Measurements from ENCODE around the gene DNAH5. TPM values are rescaled to one million over a fixed set of nuclear protein-coding genes. Genes with fewer than 3 reads are reported as not detected.
"Not testable (repeated sequence)": the region's sequence is repeated elsewhere in the genome, so short reads cannot be mapped to it uniquely, and the experiment has no call there.

Gene DNAH5
- total and polyA plus RNA-seq, 7 experiments from 2014 or later = not detected

GRCh38 chr5:13816126-13816525 is 128.4 kb downstream of the DNAH5 start:
- ChIA-PET CTCF (no interaction called here), POLR2A (no interaction called here)
- Histone ChIP-seq H3K4me3 (ENCODE audit: low read length) (no peak overlapping the region), H3K36me3 (ENCODE audit: control insufficient read depth in 2 of 3, insufficient read depth in 3 of 3, low read length in 3 of 3) (no peaks in the 10 kb centered on the region), H3K27ac (ENCODE audit: low read depth, low read length) (no peak overlapping the region), H3K9me3 (ENCODE audit: control insufficient read depth in 2 of 3, low read length in 3 of 3) (no peaks in the 10 kb centered on the region), H3K4me1 (ENCODE audit: control insufficient read depth in 2 of 2, insufficient read depth in 2 of 2, low read length in 2 of 2) (no peaks in the 10 kb centered on the region), H3K27me3 (ENCODE audit: control insufficient read depth in 2 of 2, insufficient read depth in 2 of 2, low read length in 2 of 2) (no peaks in the 10 kb centered on the region)
- Mint-ChIP-seq H3K4me1 (no peaks in the 10 kb centered on the region), H3K4me3 (no peak overlapping the region), H3K27me3 (no peaks in the 10 kb centered on the region), H3K27ac (no peak overlapping the region), H3K9me3 (peaks cover 0 to 7% (median 2%) of the 10 kb centered on the region in 11 donors), H3K36me3 (no peaks in the 10 kb centered on the region)
- intact Hi-C loops (cut with micrococcal nuclease) = no loop called here
- DNase-seq (no peak), ATAC-seq (no peak)

- intact Hi-C loops (cut with micrococcal nuclease) = no loop called here
- H3K27me3 Mint-ChIP-seq = no peaks in the 10 kb centered on the region
- Histone ChIP-seq H3K9me3 (ENCODE audit: control insufficient read depth in 2 of 3, low read length in 3 of 3) (no peaks in the 10 kb centered on the region), H3K4me3 (ENCODE audit: low read length) (no peak overlapping the region), H3K27me3 (ENCODE audit: control insufficient read depth in 2 of 2, insufficient read depth in 2 of 2, low read length in 2 of 2) (no peaks in the 10 kb centered on the region), H3K27ac (ENCODE audit: low read depth, low read length) (no peak overlapping the region), H3K4me1 (ENCODE audit: control insufficient read depth in 2 of 2, insufficient read depth in 2 of 2, low read length in 2 of 2) (no peaks in the 10 kb centered on the region), H3K36me3 (ENCODE audit: control insufficient read depth in 2 of 3, insufficient read depth in 3 of 3, low read length in 3 of 3) (no peaks in the 10 kb centered on the region)
- H3K27ac Mint-ChIP-seq = no peak overlapping the region
- no peaks in the 10 kb centered on the region for H3K36me3 Mint-ChIP-seq
- ATAC-seq (no peak), DNase-seq (no peak)
- H3K4me1 Mint-ChIP-seq = no peaks in the 10 kb centered on the region
- POLR2A ChIA-PET = no interaction called here
- no peak overlapping the region for H3K4me3 Mint-ChIP-seq
- CTCF ChIA-PET = no interaction called here
- H3K9me3 Mint-ChIP-seq = peaks cover 0 to 10% (median 3%) of the 10 kb centered on the region in 11 donors
Observed at GRCh38 chr5:13814301-13814700, 130.2 kb downstream of the DNAH5 start.

GRCh38 chr5:13809921-13810320 is 134.6 kb downstream of the DNAH5 start:
- no peaks in the 10 kb centered on the region for H3K27me3 ChIP-seq (ENCODE audit: control insufficient read depth in 2 of 2, insufficient read depth in 2 of 2, low read length in 2 of 2)
- POLR2A ChIA-PET = no interaction called here
- CTCF ChIA-PET = no interaction called here
- H3K9me3 ChIP-seq (ENCODE audit: control insufficient read depth in 2 of 3, low read length in 3 of 3) = no peaks in the 10 kb centered on the region
- no peak overlapping the region for H3K4me3 Mint-ChIP-seq
- intact Hi-C loops (cut with micrococcal nuclease) = no loop called here
- no peaks in the 10 kb centered on the region for H3K36me3 ChIP-seq (ENCODE audit: control insufficient read depth in 2 of 3, insufficient read depth in 3 of 3, low read length in 3 of 3)
- no peak overlapping the region for H3K27ac ChIP-seq (ENCODE audit: low read depth, low read length)
- no peak overlapping the region for H3K4me3 ChIP-seq (ENCODE audit: low read length)
- H3K4me1 Mint-ChIP-seq = no peaks in the 10 kb centered on the region
- H3K36me3 Mint-ChIP-seq = no peaks in the 10 kb centered on the region
- H3K9me3 Mint-ChIP-seq = peaks cover 0 to 15% (median 5%) of the 10 kb centered on the region in 11 donors
- no peak overlapping the region for H3K27ac Mint-ChIP-seq
- H3K27me3 Mint-ChIP-seq = no peaks in the 10 kb centered on the region
- DNase-seq (no peak), ATAC-seq (no peak)
- no peaks in the 10 kb centered on the region for H3K4me1 ChIP-seq (ENCODE audit: control insufficient read depth in 2 of 2, insufficient read depth in 2 of 2, low read length in 2 of 2)

GRCh38 chr5:13804336-13804735 is 140.2 kb downstream of the DNAH5 start:
- Histone ChIP-seq H3K27ac (ENCODE audit: low read depth, low read length) (no peak overlapping the region), H3K4me3 (ENCODE audit: low read length) (no peak overlapping the region), H3K27me3 (ENCODE audit: control insufficient read depth in 2 of 2, insufficient read depth in 2 of 2, low read length in 2 of 2) (no peaks in the 10 kb centered on the region), H3K9me3 (ENCODE audit: control insufficient read depth in 2 of 3, low read length in 3 of 3) (no peaks in the 10 kb centered on the region), H3K4me1 (ENCODE audit: control insufficient read depth in 2 of 2, insufficient read depth in 2 of 2, low read length in 2 of 2) (no peaks in the 10 kb centered on the region), H3K36me3 (ENCODE audit: control insufficient read depth in 2 of 3, insufficient read depth in 3 of 3, low read length in 3 of 3) (no peaks in the 10 kb centered on the region)
- Mint-ChIP-seq H3K27me3 (peaks cover 0 to 5% (median 0%) of the 10 kb centered on the region in 5 donors), H3K27ac (no peak overlapping the region), H3K4me3 (no peak overlapping the region), H3K9me3 (peaks cover 0 to 21% (median 8%) of the 10 kb centered on the region in 11 donors), H3K36me3 (no peaks in the 10 kb centered on the region), H3K4me1 (no peaks in the 10 kb centered on the region)
- POLR2A ChIA-PET = no interaction called here
- ATAC-seq (no peak), DNase-seq (no peak)
- CTCF ChIA-PET = no interaction called here
- intact Hi-C loops (cut with micrococcal nuclease) = no loop called here

GRCh38 chr5:13798569-13798968 is 145.9 kb downstream of the DNAH5 start:
- H3K27me3 Mint-ChIP-seq; H3K27ac Mint-ChIP-seq; H3K4me3 Mint-ChIP-seq; H3K36me3 Mint-ChIP-seq; H3K9me3 ChIP-seq (ENCODE audit: control insufficient read depth in 2 of 3, low read length in 3 of 3); ATAC-seq; H3K27me3 ChIP-seq (ENCODE audit: control insufficient read depth in 2 of 2, insufficient read depth in 2 of 2, low read length in 2 of 2); CTCF ChIA-PET; H3K4me1 Mint-ChIP-seq; intact Hi-C loops (cut with micrococcal nuclease); H3K27ac ChIP-seq (ENCODE audit: low read depth, low read length); DNase-seq; H3K36me3 ChIP-seq (ENCODE audit: control insufficient read depth in 2 of 3, insufficient read depth in 3 of 3, low read length in 3 of 3); H3K4me3 ChIP-seq (ENCODE audit: low read length); POLR2A ChIA-PET; H3K4me1 ChIP-seq (ENCODE audit: control insufficient read depth in 2 of 2, insufficient read depth in 2 of 2, low read length in 2 of 2): not testable (repeated sequence)
- peaks cover 0 to 31% (median 17%) of the 10 kb centered on the region in 11 donors for H3K9me3 Mint-ChIP-seq

GRCh38 chr5:13785781-13786415 is 158.6 kb downstream of the DNAH5 start:
- no peak overlapping the region for H3K27ac ChIP-seq (ENCODE audit: low read depth, low read length)
- no peaks in the 10 kb centered on the region for H3K36me3 ChIP-seq (ENCODE audit: control insufficient read depth in 2 of 3, insufficient read depth in 3 of 3, low read length in 3 of 3)
- Mint-ChIP-seq H3K27ac (no peak overlapping the region), H3K36me3 (no peaks in the 10 kb centered on the region), H3K4me1 (no peaks in the 10 kb centered on the region), H3K9me3 (peaks cover 0 to 19% (median 10%) of the 10 kb centered on the region in 11 donors), H3K4me3 (no peak overlapping the region), H3K27me3 (no peaks in the 10 kb centered on the region)
- no peaks in the 10 kb centered on the region for H3K27me3 ChIP-seq (ENCODE audit: control insufficient read depth in 2 of 2, insufficient read depth in 2 of 2, low read length in 2 of 2)
- no peak for DNase-seq
- intact Hi-C loops (cut with micrococcal nuclease) = no loop called here
- H3K9me3 ChIP-seq (ENCODE audit: control insufficient read depth in 2 of 3, low read length in 3 of 3) = no peaks in the 10 kb centered on the region
- ChIA-PET CTCF (no interaction called here), POLR2A (no interaction called here)
- no peak overlapping the region for H3K4me3 ChIP-seq (ENCODE audit: low read length)
- ATAC-seq = no peak
- H3K4me1 ChIP-seq (ENCODE audit: control insufficient read depth in 2 of 2, insufficient read depth in 2 of 2, low read length in 2 of 2) = no peaks in the 10 kb centered on the region

GRCh38 chr5:13783726-13784125 is 160.8 kb downstream of the DNAH5 start:
- ATAC-seq (no peak), DNase-seq (no peak)
- no peak overlapping the region for H3K4me3 Mint-ChIP-seq
- H3K9me3 ChIP-seq (ENCODE audit: control insufficient read depth in 2 of 3, low read length in 3 of 3) = no peaks in the 10 kb centered on the region
- no peaks in the 10 kb centered on the region for H3K36me3 Mint-ChIP-seq
- no peak overlapping the region for H3K27ac Mint-ChIP-seq
- CTCF ChIA-PET = no interaction called here
- POLR2A ChIA-PET = no interaction called here
- no peaks in the 10 kb centered on the region for H3K4me1 Mint-ChIP-seq
- intact Hi-C loops (cut with micrococcal nuclease) = no loop called here
- H3K27me3 ChIP-seq (ENCODE audit: control insufficient read depth in 2 of 2, insufficient read depth in 2 of 2, low read length in 2 of 2) = no peaks in the 10 kb centered on the region
- H3K27me3 Mint-ChIP-seq = no peaks in the 10 kb centered on the region
- H3K4me3 ChIP-seq (ENCODE audit: low read length) = no peak overlapping the region
- no peak overlapping the region for H3K27ac ChIP-seq (ENCODE audit: low read depth, low read length)
- H3K9me3 Mint-ChIP-seq = peaks cover 0 to 27% (median 9%) of the 10 kb centered on the region in 11 donors
- H3K4me1 ChIP-seq (ENCODE audit: control insufficient read depth in 2 of 2, insufficient read depth in 2 of 2, low read length in 2 of 2) = no peaks in the 10 kb centered on the region
- H3K36me3 ChIP-seq (ENCODE audit: control insufficient read depth in 2 of 3, insufficient read depth in 3 of 3, low read length in 3 of 3) = no peaks in the 10 kb centered on the region

Data from naive thymus-derived CD4-positive, alpha-beta T cell (primary cell).